IPS-18a (cell line): ENCODE results near the gene OS9.

Experiments
- H3K27ac ChIP-seq: one replicate; pipeline ENCODE4 v1.5.1; 2013; ENCODE audit warnings: low read length
- H3K27me3 ChIP-seq: one replicate; pipeline ENCODE4 v1.6.1; 2013; ENCODE audit warnings: mild to moderate bottlenecking, low read length; ENCODE audit not compliant: control insufficient read depth, insufficient read depth
- H3K36me3 ChIP-seq: one replicate; pipeline ENCODE4 v1.6.1; 2013; ENCODE audit warnings: low read depth, low read length; ENCODE audit not compliant: control insufficient read depth
- H3K4me1 ChIP-seq: one replicate; pipeline ENCODE4 v1.6.1; 2013; ENCODE audit warnings: low read depth, low read length; ENCODE audit not compliant: control insufficient read depth
- H3K4me3 ChIP-seq: one replicate; pipeline ENCODE4 v1.5.1; 2013; ENCODE audit warnings: low read length
- H3K9ac ChIP-seq: one replicate; pipeline ENCODE4 v1.6.1; 2013; ENCODE audit warnings: mild to moderate bottlenecking, low read length, moderate library complexity
- H3K9me3 ChIP-seq: one replicate; pipeline ENCODE4 v1.6.1; 2013; ENCODE audit warnings: low read depth, low read length; ENCODE audit not compliant: control insufficient read depth

The OS9 gene

DNA sequence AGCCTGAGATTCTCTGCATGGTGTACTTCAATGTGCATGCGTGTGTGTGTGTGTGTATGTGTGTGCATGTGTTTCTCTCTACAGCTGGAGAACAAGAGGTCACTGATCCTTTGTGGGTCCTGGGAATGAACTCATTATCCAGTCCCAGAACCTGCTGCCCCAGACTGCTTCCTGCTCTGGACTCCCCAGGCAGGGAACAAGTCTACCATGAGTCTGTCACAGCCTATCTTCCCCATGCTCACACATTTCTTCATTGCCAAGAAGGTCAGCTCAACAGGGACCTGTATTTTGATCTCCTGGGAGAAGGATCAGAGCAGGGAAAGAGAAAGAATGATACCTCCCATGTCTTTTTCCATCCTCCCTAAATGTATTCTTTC, 47.5 kb downstream of the OS9 start:
- H3K9ac ChIP-seq = no peak overlapping the region
- H3K27ac ChIP-seq = no peak overlapping the region
- no peaks in the 10 kb centered on the region for H3K9me3 ChIP-seq
- H3K4me1 ChIP-seq = peaks cover 8% of the 10 kb centered on the region
- peaks cover 2% of the 10 kb centered on the region for H3K36me3 ChIP-seq
- H3K4me3 ChIP-seq = no peak overlapping the region
- peaks cover 63% of the 10 kb centered on the region for H3K27me3 ChIP-seq

DNA sequence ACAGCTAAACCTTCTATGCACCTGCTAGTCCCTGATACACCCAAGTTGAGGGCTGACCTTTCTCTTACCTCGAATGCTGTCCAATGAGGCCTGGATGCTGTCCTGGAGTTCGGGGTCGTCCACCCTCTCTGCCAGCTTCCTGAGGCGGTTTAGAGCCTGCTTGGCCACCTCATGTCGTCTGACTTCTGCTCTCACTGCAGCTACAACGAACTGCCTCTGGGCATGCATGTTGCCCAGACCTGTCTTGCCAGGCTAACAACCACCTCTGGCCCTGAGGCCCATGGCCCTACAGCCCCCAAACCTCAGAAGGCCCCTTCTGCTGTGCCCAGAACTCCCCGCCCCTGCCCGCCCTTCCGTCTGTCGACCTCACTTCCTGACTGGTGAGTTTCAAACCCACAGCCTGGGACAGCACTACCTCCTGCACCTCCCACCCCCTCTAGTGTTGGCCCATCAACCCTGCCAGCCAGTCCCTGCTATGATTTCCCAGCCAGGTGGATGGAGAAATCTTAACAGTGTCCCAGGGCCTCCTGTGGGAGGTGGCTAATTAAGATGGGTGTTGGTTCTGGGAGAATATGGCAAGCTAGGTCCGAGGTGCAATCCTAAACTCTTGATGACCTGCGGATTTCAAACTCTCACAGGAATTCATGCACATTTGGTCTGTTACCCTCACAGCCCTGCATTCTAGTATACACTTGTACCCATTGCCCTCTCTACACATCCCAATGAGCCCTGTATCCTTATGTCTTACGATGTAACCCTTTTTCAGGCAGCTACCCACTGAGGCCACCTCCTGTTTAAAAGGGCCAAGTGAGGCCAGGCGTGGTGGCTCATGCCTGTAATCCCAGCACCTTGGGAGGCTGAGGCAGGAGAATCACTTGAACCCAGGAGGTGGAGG, 48.2 kb downstream of the OS9 start:
- peaks cover 56% of the 10 kb centered on the region for H3K27me3 ChIP-seq
- no peak overlapping the region for H3K4me3 ChIP-seq
- H3K9ac ChIP-seq = no peak overlapping the region
- peaks cover 8% of the 10 kb centered on the region for H3K4me1 ChIP-seq
- no peak overlapping the region for H3K27ac ChIP-seq
- no peaks in the 10 kb centered on the region for H3K9me3 ChIP-seq
- H3K36me3 ChIP-seq = peaks cover 9% of the 10 kb centered on the region

DNA sequence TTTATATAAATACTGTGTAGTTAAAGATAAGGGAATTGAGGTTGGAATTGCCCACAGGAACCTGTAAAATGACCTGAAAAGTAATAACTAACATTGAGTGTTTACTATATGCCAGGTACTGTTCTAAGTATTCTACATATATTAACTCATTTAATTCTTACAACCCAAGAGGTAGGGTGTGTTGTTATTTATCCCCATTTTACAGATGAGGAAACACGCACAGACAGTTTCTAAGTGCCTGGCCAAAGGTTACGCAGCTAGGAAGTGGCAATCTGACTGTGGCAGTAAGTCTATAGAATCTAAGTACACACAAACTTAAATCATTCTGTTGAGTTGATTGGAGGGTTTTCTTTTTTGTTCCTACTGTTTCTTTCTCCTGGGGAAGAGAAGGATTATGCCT, 49.8 kb downstream of the OS9 start:
- peaks cover 40% of the 10 kb centered on the region for H3K27me3 ChIP-seq
- H3K36me3 ChIP-seq = peaks cover 22% of the 10 kb centered on the region
- H3K4me3 ChIP-seq = peak overlapping the region; percentile 80
- H3K27ac ChIP-seq = no peak overlapping the region
- H3K9ac ChIP-seq = no peak overlapping the region
- H3K4me1 ChIP-seq = peaks cover 8% of the 10 kb centered on the region
- H3K9me3 ChIP-seq = no peaks in the 10 kb centered on the region

DNA sequence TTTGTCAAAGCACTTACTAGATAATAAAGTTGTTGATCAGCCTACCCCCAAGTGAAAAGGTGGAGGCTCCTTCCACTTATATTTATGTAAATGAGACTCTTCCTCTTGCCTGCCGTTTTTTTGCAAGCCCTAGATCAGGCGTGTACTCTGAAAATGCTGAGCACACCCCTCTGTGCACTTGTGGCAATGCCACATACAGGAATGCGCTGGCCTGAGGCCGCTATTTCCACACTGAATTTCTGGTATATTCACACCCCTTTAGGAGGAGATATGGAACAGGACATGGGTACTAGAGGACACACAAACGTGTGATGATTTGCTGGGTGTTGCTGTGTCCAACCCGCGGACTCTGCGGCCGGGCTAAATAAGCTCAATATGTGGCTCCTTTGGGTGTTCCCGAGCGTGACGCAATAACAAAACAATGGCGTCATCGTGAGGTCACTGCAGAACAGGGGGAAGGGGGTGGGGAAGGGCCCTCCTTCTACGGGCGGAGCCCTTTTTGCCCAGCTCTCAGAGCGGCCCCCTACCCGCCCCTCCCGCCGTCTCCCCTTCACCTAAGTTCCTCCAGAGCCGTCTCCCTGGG, 50.4 kb downstream of the OS9 start:
- Histone ChIP-seq H3K27ac (no peak overlapping the region), H3K36me3 (peaks cover 27% of the 10 kb centered on the region), H3K9ac (peak overlapping the region; percentile 73), H3K27me3 (peaks cover 35% of the 10 kb centered on the region), H3K4me3 (peak overlapping the region; percentile 80), H3K9me3 (no peaks in the 10 kb centered on the region), H3K4me1 (peaks cover 5% of the 10 kb centered on the region)

DNA sequence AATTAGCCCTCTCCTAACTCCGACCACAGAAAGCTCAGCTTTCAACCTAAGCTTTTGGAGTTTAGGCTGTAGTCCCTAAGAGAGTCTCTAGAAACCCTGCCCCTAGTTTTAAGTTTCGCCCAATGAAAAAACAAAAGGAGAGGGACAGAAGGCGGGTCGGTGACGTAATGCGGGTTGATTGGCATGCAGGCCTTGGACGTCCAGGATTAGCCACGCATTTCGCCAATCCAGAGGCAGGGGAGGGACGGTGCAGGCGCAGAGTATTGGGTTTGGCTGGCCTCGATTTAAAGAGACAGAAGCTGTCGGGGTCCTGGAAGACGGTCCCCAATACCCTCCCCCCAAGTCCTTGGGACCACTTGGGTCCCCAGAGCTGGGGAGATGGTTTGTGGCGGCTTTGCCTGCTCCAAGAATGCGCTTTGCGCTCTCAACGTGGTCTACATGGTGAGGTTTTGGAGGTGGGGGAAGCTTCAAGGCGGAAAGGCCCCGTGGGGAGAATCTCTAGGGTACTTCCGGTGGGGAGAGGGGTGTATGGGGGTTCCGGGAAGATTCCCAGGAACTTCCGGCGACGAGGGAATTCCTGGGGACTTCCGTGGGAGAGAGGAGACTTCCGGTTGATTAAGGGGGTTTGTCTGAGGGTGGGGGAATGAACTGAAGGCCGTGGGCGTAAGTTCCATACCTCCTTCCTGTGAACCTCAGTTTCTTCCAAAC, 51.0 kb downstream of the OS9 start, which contains the start of gene TSPAN31:
TSPAN31 (plus strand) TSS at position 263 of the 708 bp plus-strand sequence; CDS start at position 379, 116 bp downstream.
- no peaks in the 10 kb centered on the region for H3K4me1 ChIP-seq
- H3K27ac ChIP-seq = peak within 1 kb of the TSS; percentile 80
- no peaks in the 10 kb centered on the region for H3K9me3 ChIP-seq

DNA sequence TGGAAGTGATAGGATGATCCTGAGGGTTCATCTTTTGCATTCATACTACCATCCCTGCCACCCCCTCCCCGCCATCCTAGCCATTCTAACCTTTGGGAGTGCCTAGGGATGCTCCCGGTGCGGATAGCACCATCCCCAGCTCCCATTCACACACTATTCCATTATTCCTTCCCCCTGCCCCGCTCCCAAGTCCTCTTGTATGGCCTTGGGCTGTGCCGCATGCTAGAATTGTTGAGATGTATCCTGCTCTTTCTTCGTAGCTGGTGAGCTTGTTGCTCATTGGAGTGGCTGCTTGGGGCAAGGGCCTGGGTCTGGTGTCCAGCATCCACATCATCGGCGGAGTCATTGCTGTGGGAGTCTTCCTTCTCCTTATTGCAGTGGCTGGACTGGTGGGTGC, 51.6 kb downstream of the OS9 start:
- H3K36me3 ChIP-seq = peaks cover 36% of the 10 kb centered on the region
- H3K27me3 ChIP-seq = peaks cover 23% of the 10 kb centered on the region
- no peak overlapping the region for H3K27ac ChIP-seq

More for the DNA sequence above, 51.0 kb downstream of the OS9 start, which contains the start of gene TSPAN31:
- peaks cover 32% of the 10 kb centered on the region for H3K36me3 ChIP-seq
- peaks cover 28% of the 10 kb centered on the region for H3K27me3 ChIP-seq
- peak within 1 kb of the TSS; percentile 80 for H3K4me3 ChIP-seq
- H3K9ac ChIP-seq = peak within 1 kb of the TSS; percentile 73

DNA sequence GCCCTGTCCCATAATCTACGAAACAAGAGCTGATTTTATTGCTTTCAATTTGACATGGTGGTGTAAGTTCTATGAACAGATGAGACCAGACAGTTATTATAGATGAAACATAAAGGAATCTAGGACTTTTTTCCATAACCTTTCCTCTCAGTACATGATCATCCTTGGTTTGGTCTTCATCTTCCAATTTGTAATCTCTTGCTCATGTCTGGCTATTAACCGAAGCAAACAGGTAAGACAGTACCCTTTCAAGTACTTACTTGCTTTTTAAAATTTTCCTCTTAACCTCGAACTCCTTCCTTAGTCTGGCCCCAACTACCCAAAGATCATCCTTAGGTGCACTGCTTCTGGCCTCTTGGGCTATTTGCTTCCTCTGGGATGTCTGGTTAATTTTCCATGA, 52.1 kb downstream of the OS9 start:
- peak overlapping the region; percentile 80 for H3K4me3 ChIP-seq
- no peaks in the 10 kb centered on the region for H3K4me1 ChIP-seq
- H3K9me3 ChIP-seq = no peaks in the 10 kb centered on the region
- H3K27me3 ChIP-seq = peaks cover 17% of the 10 kb centered on the region
- no peak overlapping the region for H3K9ac ChIP-seq
- H3K27ac ChIP-seq = no peak overlapping the region
- H3K36me3 ChIP-seq = peaks cover 41% of the 10 kb centered on the region

More for the DNA sequence above, 51.6 kb downstream of the OS9 start:
- no peaks in the 10 kb centered on the region for H3K4me1 ChIP-seq
- H3K4me3 ChIP-seq = peak overlapping the region; percentile 80
- H3K9ac ChIP-seq = peak overlapping the region; percentile 73
- H3K9me3 ChIP-seq = no peaks in the 10 kb centered on the region

DNA sequence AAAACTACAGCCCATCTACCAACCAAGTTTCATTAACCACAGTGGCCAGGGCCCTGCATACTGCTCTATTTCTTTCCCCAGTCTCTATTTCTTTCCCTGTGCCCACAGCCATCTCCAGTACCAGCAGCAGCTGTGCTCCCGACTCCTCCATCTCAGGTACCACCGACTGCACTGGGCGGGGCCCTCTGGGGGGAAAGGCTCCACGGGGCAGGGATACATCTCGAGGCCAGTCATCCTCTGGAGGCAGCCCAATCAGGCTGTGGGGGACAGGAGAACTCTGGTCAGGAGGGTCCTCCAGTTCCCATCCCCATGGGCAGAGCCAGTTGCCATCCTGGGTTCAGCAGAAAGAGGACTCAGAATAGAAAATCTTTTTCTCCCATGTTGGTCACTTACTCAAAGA, 55.1 kb downstream of the OS9 start:
- H3K9me3 ChIP-seq = no peaks in the 10 kb centered on the region
- peaks cover 9% of the 10 kb centered on the region for H3K4me1 ChIP-seq
- H3K9ac ChIP-seq = no peak overlapping the region
- no peak overlapping the region for H3K27ac ChIP-seq
- no peak overlapping the region for H3K4me3 ChIP-seq
- H3K27me3 ChIP-seq = peaks cover 14% of the 10 kb centered on the region
- H3K36me3 ChIP-seq = peaks cover 41% of the 10 kb centered on the region

DNA sequence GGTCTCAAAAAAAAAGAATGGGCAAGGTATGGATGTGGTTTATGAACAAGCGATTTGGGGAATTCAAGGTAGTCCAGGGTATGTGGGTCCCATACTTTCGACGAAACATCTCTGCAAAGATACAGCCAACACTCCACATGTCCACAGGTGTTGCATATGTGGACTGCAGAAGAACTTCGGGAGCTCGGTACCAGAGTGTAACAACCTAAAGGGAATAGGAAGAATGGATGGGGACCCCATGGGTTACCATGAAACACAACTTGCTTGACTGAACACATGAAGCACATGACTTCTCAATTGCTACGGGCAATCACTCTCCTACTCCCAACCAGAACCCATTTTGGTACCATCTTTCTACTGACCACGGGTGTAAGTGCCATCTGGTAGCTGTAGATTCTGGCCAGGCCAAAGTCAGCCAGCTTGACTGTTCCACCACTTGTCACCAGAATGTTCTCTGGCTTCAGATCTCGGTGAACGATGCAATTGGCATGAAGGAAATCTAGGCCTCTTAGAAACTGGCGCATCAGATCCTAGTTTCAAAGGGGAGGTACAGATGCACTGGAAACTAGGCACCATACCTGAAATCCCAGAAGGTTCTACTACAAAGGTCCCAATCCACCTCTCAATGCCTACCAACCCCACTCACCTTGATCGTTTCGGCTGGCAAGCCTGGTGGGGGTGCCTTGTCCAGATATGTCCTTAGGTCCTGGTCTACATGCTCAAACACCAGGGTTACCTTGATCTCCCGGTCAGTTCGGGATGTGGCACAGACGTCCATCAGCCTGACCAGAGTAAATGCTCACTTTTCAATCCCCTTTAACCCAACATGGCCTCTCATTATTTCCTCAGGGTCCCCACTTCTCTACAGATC, 56.9 kb downstream of the OS9 start:
- Histone ChIP-seq H3K4me1 (peaks cover 11% of the 10 kb centered on the region), H3K27me3 (peaks cover 22% of the 10 kb centered on the region), H3K4me3 (peak overlapping the region; percentile 99), H3K9me3 (no peaks in the 10 kb centered on the region), H3K36me3 (peaks cover 41% of the 10 kb centered on the region), H3K27ac (peak overlapping the region; percentile 88), H3K9ac (peak overlapping the region; percentile 100)

DNA sequence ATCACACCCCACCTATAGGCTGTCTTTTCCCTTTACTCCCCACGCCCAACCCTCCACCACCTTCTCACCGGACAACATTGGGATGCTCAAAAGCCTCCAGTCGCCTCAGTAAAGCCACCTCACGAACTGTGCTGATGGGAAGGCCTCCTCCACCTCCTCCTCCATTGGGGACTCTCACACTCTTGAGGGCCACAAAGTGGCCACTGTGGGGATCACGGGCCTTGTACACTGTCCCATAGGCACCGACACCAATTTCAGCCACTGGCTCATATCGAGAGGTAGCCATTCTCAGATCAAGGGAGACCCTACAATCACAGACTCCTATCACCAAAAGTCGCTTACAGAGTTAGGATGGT, 57.5 kb downstream of the OS9 start:
- H3K9me3 ChIP-seq = no peaks in the 10 kb centered on the region
- peaks cover 15% of the 10 kb centered on the region for H3K4me1 ChIP-seq

More for the DNA sequence above, 57.5 kb downstream of the OS9 start:
- Histone ChIP-seq H3K9ac (peak overlapping the region; percentile 100), H3K27ac (peak overlapping the region; percentile 88), H3K27me3 (peaks cover 28% of the 10 kb centered on the region), H3K36me3 (peaks cover 39% of the 10 kb centered on the region), H3K4me3 (peak overlapping the region; percentile 99)
